ENCODE measurements around the gene NHSL2. TPM values are rescaled to one million over a fixed set of nuclear protein-coding genes. Genes with fewer than 3 reads are reported as not detected.
A peak's percentile ranks its signal among the peaks of the same experiment; 100 is the strongest.

NHSL2 gene
- total and polyA plus RNA-seq, 2 experiments from 2014 or later: 4.7 to 9.5 TPM

- H3K4me2 ChIP-seq: peak overlapping the region; percentile 67
- H2AFZ ChIP-seq: no peak overlapping the region
- Mint-ChIP-seq H3K9me3 (no peaks in the 10 kb centered on the region), H3K4me3 (no peak overlapping the region; the same call in 2 of the 3 replicates), H3K4me1 (peaks cover 51% of the 10 kb centered on the region), H3K36me3 (ENCODE audit: low read depth) (no peaks in the 10 kb centered on the region), H3K27ac (0 out of 2 replicates have a peak overlapping the region, but pooled peaks have one; percentile 3), H3K27me3 (ENCODE audit: insufficient read depth, low read depth, poor library complexity) (peaks cover 9% of the 10 kb centered on the region)
- TF ChIP-seq CREB1 (CRISPR knock-in tag; IDR thresholded peaks at IDR 0.05; ENCODE audit: low read depth): no peak
- no peak for TF ChIP-seq JUNB (IDR thresholded peaks at IDR 0.05; ENCODE audit: unreplicated experiment)
- ATAC-seq: no peak
- H4K20me1 ChIP-seq (replicated peaks; ENCODE audit: insufficient read depth): no peaks in the 10 kb centered on the region
- H3K9me2 ChIP-seq (ENCODE audit: insufficient read depth): no peaks in the 10 kb centered on the region
- no peaks in the 10 kb centered on the region for H3F3A ChIP-seq (replicated peaks; ENCODE audit: low read depth)
- H3K27ac ChIP-seq (ENCODE audit: low read depth): no peak overlapping the region
- no peak for DNase-seq (ENCODE audit: low spot score)
- H3K27me3 ChIP-seq (ENCODE audit: insufficient read depth): no peaks in the 10 kb centered on the region
- 0 out of 2 replicates have a peak overlapping the region, but pooled peaks have one; percentile 22 for H3K4me3 ChIP-seq
- H3K4me1 ChIP-seq (ENCODE audit: insufficient read depth): peaks cover 27% of the 10 kb centered on the region
- peaks cover 9% of the 10 kb centered on the region for H3K79me2 ChIP-seq (replicated peaks; ENCODE audit: insufficient read depth)
- H3K36me3 ChIP-seq (ENCODE audit: insufficient read depth): no peaks in the 10 kb centered on the region
Measured at GRCh38 chrX:72001906-72002305, 91.3 kb downstream of the NHSL2 start.

- TF ChIP-seq, protein P1, sequence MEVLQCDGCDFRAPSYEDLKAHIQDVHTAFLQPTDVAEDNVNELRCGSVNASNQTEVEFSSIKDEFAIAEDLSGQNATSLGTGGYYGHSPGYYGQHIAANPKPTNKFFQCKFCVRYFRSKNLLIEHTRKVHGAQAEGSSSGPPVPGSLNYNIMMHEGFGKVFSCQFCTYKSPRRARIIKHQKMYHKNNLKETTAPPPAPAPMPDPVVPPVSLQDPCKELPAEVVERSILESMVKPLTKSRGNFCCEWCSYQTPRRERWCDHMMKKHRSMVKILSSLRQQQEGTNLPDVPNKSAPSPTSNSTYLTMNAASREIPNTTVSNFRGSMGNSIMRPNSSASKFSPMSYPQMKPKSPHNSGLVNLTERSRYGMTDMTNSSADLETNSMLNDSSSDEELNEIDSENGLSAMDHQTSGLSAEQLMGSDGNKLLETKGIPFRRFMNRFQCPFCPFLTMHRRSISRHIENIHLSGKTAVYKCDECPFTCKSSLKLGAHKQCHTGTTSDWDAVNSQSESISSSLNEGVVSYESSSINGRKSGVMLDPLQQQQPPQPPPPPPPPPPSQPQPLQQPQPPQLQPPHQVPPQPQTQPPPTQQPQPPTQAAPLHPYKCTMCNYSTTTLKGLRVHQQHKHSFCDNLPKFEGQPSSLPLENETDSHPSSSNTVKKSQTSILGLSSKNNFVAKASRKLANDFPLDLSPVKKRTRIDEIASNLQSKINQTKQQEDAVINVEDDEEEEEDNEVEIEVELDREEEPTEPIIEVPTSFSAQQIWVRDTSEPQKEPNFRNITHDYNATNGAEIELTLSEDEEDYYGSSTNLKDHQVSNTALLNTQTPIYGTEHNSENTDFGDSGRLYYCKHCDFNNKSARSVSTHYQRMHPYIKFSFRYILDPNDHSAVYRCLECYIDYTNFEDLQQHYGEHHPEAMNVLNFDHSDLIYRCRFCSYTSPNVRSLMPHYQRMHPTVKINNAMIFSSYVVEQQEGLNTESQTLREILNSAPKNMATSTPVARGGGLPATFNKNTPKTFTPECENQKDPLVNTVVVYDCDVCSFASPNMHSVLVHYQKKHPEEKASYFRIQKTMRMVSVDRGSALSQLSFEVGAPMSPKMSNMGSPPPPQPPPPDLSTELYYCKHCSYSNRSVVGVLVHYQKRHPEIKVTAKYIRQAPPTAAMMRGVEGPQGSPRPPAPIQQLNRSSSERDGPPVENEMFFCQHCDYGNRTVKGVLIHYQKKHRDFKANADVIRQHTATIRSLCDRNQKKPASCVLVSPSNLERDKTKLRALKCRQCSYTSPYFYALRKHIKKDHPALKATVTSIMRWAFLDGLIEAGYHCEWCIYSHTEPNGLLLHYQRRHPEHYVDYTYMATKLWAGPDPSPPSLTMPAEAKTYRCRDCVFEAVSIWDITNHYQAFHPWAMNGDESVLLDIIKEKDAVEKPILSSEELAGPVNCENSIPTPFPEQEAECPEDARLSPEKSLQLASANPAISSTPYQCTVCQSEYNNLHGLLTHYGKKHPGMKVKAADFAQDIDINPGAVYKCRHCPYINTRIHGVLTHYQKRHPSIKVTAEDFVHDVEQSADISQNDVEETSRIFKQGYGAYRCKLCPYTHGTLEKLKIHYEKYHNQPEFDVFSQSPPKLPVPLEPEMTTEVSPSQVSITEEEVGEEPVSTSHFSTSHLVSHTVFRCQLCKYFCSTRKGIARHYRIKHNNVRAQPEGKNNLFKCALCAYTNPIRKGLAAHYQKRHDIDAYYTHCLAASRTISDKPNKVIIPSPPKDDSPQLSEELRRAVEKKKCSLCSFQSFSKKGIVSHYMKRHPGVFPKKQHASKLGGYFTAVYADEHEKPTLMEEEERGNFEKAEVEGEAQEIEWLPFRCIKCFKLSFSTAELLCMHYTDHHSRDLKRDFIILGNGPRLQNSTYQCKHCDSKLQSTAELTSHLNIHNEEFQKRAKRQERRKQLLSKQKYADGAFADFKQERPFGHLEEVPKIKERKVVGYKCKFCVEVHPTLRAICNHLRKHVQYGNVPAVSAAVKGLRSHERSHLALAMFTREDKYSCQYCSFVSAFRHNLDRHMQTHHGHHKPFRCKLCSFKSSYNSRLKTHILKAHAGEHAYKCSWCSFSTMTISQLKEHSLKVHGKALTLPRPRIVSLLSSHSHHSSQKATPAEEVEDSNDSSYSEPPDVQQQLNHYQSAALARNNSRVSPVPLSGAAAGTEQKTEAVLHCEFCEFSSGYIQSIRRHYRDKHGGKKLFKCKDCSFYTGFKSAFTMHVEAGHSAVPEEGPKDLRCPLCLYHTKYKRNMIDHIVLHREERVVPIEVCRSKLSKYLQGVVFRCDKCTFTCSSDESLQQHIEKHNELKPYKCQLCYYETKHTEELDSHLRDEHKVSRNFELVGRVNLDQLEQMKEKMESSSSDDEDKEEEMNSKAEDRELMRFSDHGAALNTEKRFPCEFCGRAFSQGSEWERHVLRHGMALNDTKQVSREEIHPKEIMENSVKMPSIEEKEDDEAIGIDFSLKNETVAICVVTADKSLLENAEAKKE (CRISPR knock-in tag; IDR thresholded peaks at IDR 0.05): no peak
- no peak for TF ChIP-seq EZH2phosphoT487 (IDR thresholded peaks at IDR 0.05; ENCODE audit: unreplicated experiment)
- no peak for TF ChIP-seq ZNF114 (CRISPR knock-in tag; IDR thresholded peaks at IDR 0.05)
- no peak for TF ChIP-seq CREB1 (CRISPR knock-in tag; IDR thresholded peaks at IDR 0.05; ENCODE audit: low read depth)
- TF ChIP-seq, protein P2, sequence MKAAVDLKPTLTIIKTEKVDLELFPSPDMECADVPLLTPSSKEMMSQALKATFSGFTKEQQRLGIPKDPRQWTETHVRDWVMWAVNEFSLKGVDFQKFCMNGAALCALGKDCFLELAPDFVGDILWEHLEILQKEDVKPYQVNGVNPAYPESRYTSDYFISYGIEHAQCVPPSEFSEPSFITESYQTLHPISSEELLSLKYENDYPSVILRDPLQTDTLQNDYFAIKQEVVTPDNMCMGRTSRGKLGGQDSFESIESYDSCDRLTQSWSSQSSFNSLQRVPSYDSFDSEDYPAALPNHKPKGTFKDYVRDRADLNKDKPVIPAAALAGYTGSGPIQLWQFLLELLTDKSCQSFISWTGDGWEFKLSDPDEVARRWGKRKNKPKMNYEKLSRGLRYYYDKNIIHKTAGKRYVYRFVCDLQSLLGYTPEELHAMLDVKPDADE (IDR thresholded peaks at IDR 0.05): no peak
- no peak for TF ChIP-seq NANOG (IDR thresholded peaks at IDR 0.05; ENCODE audit: borderline replicate concordance)
- Histone ChIP-seq H3K79me2 (replicated peaks; ENCODE audit: insufficient read depth) (peaks cover 9% of the 10 kb centered on the region), H3K9me2 (ENCODE audit: insufficient read depth) (no peaks in the 10 kb centered on the region), H3K27me3 (ENCODE audit: insufficient read depth) (no peaks in the 10 kb centered on the region), H3F3A (replicated peaks; ENCODE audit: low read depth) (no peaks in the 10 kb centered on the region), H3K36me3 (ENCODE audit: insufficient read depth) (no peaks in the 10 kb centered on the region), H2AFZ (no peak overlapping the region), H3K27ac (ENCODE audit: low read depth) (no peak overlapping the region), H3K4me3 (no peak overlapping the region), H3K4me2 (no peak overlapping the region), H4K20me1 (replicated peaks; ENCODE audit: insufficient read depth) (no peaks in the 10 kb centered on the region), H3K4me1 (ENCODE audit: insufficient read depth) (peaks cover 27% of the 10 kb centered on the region)
- Mint-ChIP-seq H3K27me3 (ENCODE audit: insufficient read depth, low read depth, poor library complexity) (peaks cover 9% of the 10 kb centered on the region), H3K4me3 (no peak overlapping the region), H3K4me1 (peaks cover 47% of the 10 kb centered on the region), H3K27ac (peak overlapping the region; percentile 27; the same call in 1 of the 2 replicates), H3K9me3 (no peaks in the 10 kb centered on the region), H3K36me3 (ENCODE audit: low read depth) (no peaks in the 10 kb centered on the region)
- DNase-seq (ENCODE audit: low spot score) (no peak), ATAC-seq (no peak)
Measured at GRCh38 chrX:72002875-72003274, 92.2 kb downstream of the NHSL2 start.

Measured in GM23338 (cell line).